GM21526 (cell line): ENCODE results near the gene ZNF573.
A peak's percentile ranks its signal among the peaks of the same experiment; 100 is the strongest.
"Not testable (repeated sequence)": the region's sequence is repeated elsewhere in the genome, so short reads cannot be mapped to it uniquely, and the experiment has no call there.

Experiments
- ATAC-seq: cut with Tn5 transposase; IDR thresholded peaks from one replicate; pipeline ENCODE4 v1.9.1; 2021; ENCODE audit warnings: moderate library complexity; ENCODE audit not compliant: unreplicated experiment, low FRiP score

The ZNF573 gene

DNA sequence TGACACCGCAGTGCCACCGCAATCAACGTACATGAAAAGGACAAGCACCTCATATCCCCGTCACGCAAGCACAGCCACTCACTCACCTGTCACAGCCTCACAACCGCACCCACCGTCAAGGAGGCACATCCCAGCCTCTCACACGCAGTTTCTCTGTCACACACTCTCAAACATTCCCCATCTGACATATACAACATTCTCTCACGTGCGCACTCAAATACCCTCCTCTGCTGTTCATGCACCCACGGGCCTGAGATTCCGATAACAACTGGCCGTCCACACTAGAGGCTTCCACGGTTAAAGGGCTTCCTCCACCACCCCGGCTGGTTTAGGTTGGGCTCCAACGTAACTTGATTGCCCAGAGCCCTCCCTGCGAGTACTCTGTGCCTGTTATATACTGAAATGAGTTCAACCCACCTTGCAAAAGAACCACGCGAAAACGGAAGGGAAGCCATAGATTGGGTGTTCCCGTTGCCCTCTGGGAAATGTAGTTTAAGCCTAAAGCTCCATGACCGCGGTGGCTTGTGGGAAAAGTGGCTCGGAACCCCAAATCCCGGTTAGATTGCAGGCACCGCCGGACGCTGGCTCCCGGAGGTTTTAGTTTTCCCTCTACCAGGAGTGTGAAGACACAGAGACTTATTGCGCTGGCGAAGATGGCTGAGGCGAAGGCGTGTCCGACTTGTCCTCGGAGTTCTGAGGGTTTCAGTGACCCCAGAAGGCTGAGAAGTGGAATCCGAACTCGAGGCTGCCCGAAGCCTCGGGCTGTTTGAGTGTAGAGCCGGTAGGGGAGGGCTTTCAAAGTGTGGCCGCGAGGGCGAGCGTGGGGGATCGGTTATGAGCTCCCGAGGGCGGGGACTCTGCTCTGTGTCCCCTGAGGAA lies at the start of gene ZNF573:
TSS of gene ZNF573 (minus strand) at position 460 of the 879 bp plus-strand sequence. CDS start 5,857 bp downstream, outside the sequence.
- ATAC-seq: peak; percentile 73

DNA sequence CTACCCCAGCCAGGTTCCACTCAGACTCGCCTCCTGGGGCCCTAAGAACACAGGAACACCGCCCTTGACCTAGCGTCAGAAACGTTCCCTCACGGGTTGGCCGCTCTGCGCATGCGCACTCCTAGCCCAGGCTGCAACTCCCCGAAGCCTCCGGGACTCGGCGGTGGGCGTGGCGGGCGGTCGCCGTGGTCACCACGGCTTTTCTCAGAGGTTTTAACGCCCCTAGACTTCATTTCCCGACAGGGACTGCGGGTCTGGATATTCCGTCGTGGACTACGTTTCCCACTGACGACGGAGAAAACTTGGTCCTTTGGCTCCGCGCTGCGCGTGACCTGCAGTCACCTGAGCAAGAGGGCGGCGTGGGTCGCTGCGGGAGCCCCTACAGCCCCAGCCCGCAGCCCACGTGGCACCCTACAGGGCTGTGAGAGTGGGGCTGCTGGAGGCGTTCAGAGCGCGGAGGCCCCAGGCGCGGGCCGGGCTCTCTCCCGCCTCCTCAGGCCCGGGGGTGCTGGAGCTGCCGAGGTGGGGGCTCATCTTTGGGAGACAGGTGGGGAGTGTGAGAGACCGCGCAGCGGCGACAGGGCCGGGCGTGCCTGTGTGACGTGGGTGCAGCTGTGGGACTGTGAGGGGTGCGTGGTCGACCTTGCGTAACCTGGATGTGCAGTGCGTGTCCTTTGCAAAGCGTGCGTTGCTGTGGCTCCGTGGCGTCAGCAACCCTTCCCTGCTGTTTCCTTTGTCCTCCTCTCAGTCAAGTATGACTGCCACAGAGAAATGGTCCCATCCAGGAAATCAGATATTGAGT lies 38.0 kb upstream of the ZNF573 start:
- ATAC-seq: no peak

DNA sequence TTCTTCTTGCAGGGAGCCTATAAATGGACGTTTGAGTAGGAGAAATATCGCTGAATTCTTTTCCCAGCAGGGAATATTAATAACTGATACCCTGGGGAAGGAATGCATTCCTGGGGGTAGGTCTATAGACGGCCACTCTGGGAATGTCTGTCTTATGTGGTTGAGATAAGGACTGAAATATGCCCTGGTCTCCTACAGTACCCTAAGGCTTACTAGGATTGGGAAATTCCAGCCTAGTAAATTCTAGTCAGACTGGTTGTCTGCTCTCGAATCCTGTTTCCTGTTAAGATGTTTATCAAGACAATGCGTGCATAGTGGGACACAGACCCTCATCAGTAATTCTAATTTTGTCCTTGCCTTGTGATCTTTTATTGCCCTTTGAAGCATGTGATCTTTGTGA lies 36.2 kb upstream of the ZNF573 start:
- not testable (repeated sequence) for ATAC-seq

DNA sequence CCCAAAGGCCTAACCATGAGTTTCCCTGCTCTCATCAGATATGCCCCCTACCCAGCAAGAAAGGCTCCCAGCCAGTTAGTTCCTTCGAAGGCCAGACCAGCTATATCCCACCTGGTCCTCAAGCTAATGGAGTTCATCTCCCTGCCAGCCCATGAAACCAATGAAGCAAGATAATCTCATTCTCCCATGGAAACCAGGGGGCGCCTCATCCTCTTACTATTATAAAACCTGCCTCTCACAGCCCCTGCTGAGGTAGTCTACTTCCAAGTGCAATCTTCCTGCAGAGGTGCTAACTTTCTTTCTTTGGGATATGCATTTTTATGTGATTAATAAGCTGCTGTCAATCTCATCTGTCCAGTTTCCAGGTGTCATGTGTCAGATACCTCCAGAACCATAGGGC lies 34.0 kb upstream of the ZNF573 start:
- no peak for ATAC-seq

DNA sequence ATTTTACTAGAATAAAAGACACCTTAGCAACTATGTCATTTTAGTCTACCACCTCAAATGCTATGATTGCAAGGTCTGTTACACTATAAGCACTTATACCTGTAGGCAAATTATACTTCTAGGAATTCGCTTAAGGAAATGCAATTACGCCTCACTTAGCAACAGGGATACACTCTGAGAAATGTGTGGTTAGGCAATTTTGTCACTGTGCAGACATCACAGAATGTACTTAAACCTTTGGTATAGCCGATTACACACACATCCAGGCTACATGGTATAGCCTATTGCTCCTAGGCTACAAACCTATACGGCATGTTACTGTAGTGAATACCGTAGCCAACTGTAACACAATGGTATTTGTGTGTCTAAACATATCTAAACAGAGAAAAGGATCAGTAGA lies 30.0 kb upstream of the ZNF573 start:
- ATAC-seq: no peak

DNA sequence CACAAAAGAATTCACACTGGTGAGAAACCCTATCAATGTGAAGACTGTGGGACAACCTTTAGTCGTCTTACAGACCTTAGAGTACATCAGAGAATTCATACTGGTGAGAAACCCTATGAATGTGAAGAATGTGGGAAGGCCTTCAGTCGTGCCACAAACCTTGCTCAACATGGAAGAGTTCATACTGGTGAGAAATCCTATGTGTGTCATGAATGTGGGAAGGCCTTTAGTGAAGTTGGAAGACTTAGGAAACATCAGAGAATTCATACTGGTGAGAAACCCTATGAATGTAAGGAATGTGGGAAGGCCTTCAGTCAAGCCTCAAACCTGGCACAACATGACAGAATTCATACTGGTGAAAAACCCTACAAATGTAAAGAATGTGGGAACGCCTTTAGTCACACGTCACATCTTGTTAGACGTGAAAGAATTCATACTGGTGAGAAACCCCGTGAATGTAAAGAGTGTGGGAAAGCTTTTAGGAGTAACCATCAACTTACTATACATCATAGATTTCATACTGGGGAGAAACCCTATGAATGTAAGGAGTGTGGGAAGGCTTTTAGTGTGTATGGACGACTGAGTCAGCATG lies 24.0 kb upstream of the ZNF573 start:
- ATAC-seq: no peak

DNA sequence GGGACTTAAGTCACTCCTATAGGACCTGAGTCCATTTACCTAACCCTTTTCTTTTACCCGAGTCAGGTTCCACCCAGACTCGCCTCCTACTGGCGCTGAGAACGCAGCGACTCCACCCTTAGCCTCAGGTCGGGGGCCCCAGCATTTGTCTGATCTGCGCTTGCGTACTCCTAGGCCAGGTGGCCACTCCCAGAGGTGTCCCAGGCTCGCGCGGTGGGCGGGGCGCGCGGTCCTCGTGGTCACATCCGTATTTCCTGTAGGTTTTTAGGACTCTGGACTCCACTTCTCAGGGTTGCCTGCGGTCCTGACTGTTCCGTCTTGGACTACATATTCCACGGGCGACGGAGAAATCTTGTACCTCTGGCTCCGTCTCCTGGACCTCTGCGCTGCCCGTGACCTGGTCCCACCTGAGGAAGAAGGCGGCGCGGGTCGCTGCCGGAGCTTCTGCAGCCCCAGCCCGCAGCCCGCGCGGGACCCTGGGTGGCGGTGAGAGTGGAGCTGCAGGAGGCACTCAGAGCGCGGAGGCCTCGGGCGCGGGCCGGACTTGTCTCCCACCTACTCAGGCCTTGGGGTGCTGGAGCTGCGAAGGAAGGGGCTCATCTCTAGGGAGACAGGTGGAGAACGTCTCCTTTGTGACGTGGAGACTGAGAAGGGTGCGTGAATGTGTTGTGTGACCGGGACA lies 11.0 kb upstream of the ZNF573 start:
- ATAC-seq: no peak

DNA sequence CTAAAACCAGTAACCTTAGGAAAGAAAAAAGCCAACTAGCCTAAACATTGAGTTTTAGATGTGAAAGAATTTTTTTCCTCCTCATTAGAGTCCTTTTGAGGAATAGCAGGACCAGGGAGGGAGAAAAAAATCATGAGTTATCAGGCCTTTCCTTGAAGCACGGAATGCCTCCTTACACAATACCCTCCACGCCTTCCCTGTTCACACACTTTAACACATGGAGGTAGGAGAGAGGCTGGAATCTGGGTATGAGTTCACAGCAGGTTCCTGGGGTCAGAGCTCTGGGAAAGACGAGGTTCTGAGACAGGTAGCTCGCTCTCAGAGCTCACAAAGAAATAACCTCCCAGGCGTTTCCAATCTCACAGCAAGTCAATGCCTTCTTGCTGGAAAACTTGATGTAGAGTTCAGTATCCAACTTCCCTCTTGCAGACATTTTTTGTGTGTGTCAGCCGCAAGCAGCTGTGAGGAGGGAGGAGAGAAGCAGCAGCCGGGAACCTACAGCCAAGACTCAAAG lies 716 bp downstream of the ZNF573 start:
- ATAC-seq: no peak

DNA sequence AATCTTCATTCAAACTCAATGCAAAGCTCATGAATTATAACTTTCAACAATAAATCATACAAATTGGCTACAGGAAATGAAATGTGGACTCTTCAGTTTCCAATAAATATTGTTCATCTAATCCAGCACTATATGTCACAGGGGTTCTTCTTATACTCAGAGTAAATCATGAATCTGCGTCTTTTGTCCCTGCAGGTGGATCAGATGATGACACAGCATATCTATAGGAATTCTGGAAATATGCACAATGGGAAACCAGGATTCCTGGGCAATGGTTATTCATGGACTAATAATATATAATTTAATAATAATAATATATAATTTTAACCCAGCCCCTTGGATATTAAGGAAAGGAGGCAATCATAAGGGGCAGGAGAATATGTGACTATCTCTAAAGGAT lies 8.4 kb downstream of the ZNF573 start:
- no peak for ATAC-seq

DNA sequence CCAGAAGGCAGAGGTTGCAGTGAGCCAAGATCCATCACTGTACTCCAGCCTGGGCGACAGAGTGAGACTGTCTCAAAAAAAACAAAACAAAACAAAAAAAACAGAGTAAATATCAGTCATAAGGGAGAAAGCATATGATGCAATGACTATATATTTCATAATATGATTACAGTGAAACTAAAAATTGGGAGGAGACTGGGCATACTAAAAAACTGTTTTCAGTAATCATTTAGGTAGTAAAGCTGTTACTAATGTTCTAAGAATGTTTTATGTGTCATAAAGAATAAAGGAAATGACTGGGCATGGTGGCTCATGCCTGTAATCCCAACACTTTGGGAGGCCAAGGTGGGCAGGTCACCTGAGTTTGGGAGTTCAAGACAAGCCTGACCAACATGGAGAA lies 15.9 kb downstream of the ZNF573 start:
- no peak for ATAC-seq

DNA sequence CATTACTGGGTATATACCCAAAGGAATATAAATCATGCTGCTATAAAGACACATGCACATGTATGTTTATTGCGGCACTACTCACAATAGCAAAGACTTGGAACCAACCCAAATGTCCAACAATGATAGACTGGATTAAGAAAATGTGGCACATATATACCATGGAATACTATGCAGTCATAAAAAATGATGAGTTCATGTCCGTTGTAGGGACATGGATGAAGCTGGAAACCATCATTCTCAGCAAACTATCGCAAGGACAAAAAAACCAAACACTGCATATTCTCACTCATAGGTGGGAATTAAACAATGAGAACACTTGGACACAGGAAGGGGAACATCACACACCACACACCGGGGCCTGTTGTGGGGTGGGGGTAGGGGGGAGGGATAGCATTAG lies 21.7 kb downstream of the ZNF573 start:
- ATAC-seq: not testable (repeated sequence)

DNA sequence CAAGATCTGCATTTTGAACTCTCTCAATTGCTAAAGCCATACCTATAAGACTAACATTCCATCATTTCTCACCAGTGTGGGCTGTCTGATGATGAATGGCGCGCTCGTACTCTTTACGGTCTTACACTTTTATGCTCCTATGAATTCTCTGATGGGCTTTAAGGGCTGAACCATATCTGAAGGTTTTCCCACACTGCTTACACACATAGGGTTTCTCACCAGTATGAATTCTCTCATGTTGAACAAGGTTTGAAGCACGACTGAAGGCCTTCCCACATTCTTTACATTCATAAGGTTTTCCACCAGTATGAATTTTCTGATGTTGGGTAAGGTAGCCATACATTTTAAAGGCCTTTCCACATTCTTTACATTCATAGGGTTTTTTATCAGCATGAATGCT lies 41.0 kb downstream of the ZNF573 start:
- no peak for ATAC-seq

DNA sequence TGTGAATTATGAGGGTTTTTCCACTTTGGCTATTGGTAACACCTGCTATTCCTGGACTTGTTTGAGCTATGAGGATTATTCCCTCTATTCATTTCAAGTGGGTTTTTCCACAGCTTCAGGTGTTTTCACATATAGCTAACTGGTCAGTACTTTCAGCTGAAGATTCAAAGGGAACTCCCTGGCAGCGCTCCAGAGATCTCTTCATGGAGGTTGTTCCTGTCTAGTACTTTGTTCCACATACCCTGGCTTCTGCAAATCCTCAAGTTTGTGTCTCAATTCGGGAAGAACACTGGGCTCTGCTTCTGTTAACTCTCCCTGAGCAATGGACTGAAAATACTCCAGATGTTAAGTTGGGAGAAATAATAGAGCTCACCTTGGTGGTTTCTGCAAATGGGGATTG lies 54.2 kb downstream of the ZNF573 start:
- no peak for ATAC-seq

DNA sequence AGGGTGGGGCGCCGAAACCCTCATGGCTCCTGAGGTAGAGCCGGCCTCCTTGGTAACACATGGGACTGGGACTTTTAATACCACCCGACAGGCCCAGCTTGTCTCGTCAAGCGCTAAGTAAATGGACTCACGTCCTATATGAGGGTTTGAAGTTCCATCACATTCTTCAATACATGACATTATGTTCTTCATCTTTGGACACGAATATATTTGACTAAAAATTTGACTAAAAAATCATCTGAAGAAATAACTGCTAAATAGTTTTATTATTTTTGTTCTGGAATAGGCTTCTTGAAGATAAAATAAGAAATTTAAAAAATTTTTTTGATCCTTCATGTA lies 59.5 kb downstream of the ZNF573 start:
- ATAC-seq: no peak

DNA sequence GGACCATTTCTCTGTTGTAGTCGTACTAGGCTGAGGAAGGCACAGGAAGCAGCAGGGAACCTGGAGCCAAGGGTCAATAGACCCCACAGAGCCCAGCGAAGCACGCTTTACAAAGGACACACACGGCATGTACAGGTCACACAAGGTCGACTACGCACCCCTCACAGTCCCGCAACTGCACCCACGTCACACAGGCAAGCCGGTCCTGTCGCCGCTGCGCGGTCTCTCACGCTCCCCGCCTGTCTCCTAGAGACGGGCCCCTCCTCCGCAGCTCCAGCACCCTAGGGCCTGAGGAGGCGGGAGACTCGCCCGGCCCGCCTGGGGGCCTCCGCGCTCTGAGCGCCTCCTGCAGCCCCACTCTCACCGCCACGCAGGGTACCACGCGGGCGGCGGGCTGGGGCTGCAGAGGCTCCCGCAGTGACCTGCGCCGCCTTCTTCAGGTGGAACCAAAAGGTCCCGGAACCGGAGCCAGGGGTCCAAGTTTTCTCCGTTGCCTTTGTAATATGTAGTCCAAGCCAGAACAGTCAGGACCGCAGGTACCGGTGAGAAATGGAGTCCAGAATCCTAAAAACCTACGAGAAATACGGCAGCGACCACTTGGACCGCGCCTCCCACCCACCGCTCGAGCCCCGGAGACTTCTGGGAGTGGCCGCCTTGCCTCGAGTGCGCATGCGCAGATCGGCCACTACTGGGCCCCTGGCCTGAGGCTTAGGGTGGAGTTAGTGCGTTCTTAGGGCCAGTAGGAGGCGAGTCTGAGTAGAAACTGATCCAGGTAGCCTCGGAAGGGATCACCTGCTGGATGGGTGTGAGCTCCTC lies 60.1 kb downstream of the ZNF573 start, which contains the start of gene ZNF607:
TSS of gene ZNF607 (minus strand) at position 651 of the 816 bp plus-strand sequence. CDS start 8,143 bp downstream, outside the sequence.
- peak; percentile 89 for ATAC-seq

DNA sequence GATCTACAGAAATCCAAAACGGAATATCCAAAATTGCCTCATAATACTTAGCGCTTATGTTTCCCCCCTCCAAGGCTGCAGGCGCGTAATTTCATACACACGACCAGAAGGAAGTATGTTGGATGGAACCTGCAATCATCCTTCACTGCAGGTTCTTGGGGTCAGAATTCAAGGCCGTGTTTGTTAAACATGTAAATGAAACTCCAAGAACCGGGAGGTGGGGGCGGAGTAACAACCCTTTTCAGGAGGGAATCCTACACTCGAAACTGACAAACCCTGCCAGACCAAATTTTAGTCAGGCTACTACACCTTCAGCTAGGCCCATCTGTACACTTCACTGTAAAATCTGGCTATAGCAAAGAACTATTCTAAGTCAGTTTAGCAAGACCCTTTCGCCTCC lies 61.1 kb downstream of the ZNF573 start:
- no peak for ATAC-seq

DNA sequence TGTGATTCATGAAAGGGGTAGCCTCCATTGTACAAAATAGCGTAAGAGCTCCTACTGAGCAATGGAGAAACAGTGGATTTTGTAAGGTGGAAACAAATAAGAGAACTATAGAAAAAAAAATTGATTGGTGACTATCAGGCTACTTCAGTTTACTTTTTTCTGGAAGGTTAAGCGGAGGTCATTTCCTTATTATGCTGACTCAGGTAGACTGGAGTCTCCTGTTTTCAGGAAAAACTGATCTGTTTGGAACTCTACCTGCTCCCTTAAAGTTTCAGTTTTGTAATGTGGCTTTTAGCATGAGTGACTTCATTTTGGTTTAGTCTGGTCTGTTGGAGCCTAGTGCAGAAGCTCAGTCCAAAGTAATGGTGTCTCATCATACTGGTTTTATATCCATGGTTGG lies 63.2 kb downstream of the ZNF573 start:
- no peak for ATAC-seq

DNA sequence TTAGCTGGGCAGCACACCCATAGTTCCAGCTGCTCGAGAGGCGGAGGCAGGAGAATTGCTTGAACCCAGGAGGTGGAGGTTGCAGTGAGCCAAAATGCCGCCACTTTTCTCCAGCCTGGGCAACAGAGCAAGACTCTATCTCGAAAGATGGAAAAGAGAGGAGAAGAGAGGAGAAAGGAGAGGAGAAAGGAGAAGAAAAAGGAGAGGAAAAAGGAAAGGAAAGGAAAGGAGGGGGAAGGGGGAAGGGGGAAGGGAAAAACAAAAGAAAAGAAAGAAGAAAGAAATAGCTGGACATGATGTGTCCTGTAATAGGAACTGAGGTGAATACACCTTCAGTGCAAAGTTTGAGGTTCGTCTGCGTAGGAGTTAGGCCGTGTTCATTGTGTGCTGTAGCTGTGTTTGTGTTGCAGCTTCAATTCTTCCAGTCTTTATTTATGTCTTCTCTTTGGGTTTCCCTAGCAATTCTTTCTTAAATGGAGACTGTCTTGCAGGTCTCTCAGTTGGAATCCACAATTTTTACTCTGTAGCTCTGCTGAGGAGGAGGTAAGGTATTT lies 73.3 kb downstream of the ZNF573 start:
- ATAC-seq: no peak

DNA sequence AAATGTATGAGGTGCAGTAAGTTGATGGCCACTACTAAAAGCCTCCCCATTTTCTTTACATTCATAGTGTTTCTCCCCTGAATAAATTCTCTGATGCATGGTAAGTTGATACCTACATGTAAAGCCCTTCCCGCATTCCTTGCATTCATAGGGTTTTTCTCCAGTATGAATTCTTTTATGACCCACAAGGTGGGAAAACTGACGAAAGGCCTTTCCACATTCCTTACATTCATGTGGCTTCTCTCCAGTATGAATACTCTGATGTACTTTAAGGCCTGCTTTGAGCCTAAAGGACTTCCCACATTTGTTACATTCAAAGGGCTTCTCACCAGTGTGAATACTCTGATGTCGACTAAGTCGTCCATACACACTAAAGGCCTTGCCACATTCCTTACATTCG lies 80.3 kb downstream of the ZNF573 start:
- ATAC-seq: no peak
